A549 (cell line): Measurements from ENCODE around the gene BRSK2. TPM values are rescaled to one million over a fixed set of nuclear protein-coding genes. Genes with fewer than 3 reads are reported as not detected.

Experiments
- ATAC-seq, 2 experiments: fragments of 200-7000 bp in 1 of 2; fragments of >200 bp in 1 of 2; cut with Nextera tagmentation in 1 of 2; cut with Tn5 transposase in 1 of 2; 3 replicates each; pipeline versions ENCODE4 v1.8.0 to v1.9.1; 2018 to 2020; ENCODE audit warnings: mild to moderate bottlenecking in 1 of 2, moderate library complexity in 1 of 2
- CTCF ChIA-PET: fragments of 300-600 bp; sonication (Branson Sonifier 250); formaldehyde crosslinking; extraction: SDS; loops from one replicate; lab custom pipeline; 2021; ENCODE audit warnings: antibody characterized with exemption, inconsistent platforms; lab: Yijun Ruan, JAX
- POLR2A ChIA-PET: fragments of 350-600 bp; formaldehyde crosslinking; extraction: SDS; loops from one replicate; lab custom pipeline; 2021; ENCODE audit warnings: antibody characterized with exemption, inconsistent platforms; lab: Yijun Ruan, JAX
- DNase-seq, 2 experiments: peaks; one replicate each; pipeline versions ENCODE4 v3.0.0 to v3.0.0-alpha.2; 2011 to 2016; ENCODE audit warnings: low read depth in 1 of 2, low spot score in 1 of 2
- FAIRE-seq: peaks from 2 replicates; lab custom pipeline; 2011; peaks lifted over from hg19 to GRCh38; lab: Jason Lieb, UNC
- H3K27ac ChIP-seq, 2 experiments: fragments of >200 bp; sonication (Bioruptor Twin); formaldehyde crosslinking; 3 replicates each; pipeline ENCODE4 v1.5.1; 2016 to 2017
- H3K4me1 ChIP-seq: fragments of >200 bp; sonication (Bioruptor Twin); formaldehyde crosslinking; 3 replicates; pipeline ENCODE4 v1.6.1; 2016
- H3K4me2 ChIP-seq: fragments of >200 bp; sonication (Bioruptor Twin); formaldehyde crosslinking; 3 replicates; pipeline ENCODE4 v1.6.1; 2016
- H3K4me3 ChIP-seq: fragments of >200 bp; sonication (Bioruptor Twin); formaldehyde crosslinking; 3 replicates; pipeline ENCODE4 v1.5.1; 2016
- H3K9me3 ChIP-seq: fragments of >200 bp; sonication (Bioruptor Twin); formaldehyde crosslinking; 3 replicates; pipeline ENCODE4 v1.6.1; 2016
- CHD4 ChIP-seq: fragments of 200-600 bp; sonication (generic); IDR thresholded peaks from 2 replicates; pipeline ENCODE4 v1.6.1; 2016; ENCODE audit warnings: antibody characterized with exemption, mild to moderate bottlenecking, borderline replicate concordance
- EP300 ChIP-seq, 2 experiments: fragments of >200 bp; sonication (Bioruptor Twin); formaldehyde crosslinking; IDR thresholded peaks; 2 replicates in 1 of 2; 3 replicates in 1 of 2; pipeline ENCODE4 v1.6.1; 2016 to 2017
- ESRRA ChIP-seq: fragments of 150-350 bp; IDR thresholded peaks from 2 replicates; pipeline ENCODE4 v1.6.1; 2014; ENCODE audit warnings: mild to moderate bottlenecking, low read length, borderline replicate concordance
- FOSB ChIP-seq: fragments of 250-450 bp; sonication (Bioruptor Pico); IDR thresholded peaks from 2 replicates; pipeline ENCODE4 v1.5.0; 2020; ENCODE audit warnings: mild to moderate bottlenecking, moderate library complexity
- FOXS1 ChIP-seq: fragments of 250-450 bp; sonication (Bioruptor Pico); IDR thresholded peaks from 2 replicates; pipeline ENCODE4 v1.5.0; 2020; ENCODE audit warnings: mild to moderate bottlenecking, moderate library complexity
- HDAC2 ChIP-seq: fragments of 200-600 bp; sonication (generic); IDR thresholded peaks from 2 replicates; pipeline ENCODE4 v1.6.1; 2016
- HEYL ChIP-seq: fragments of 250-450 bp; sonication (Bioruptor Pico); IDR thresholded peaks from 2 replicates; pipeline ENCODE4 v1.8.0; 2021; ENCODE audit warnings: mild to moderate bottlenecking, moderate library complexity
- HOXB13 ChIP-seq: fragments of 250-450 bp; sonication (Bioruptor Pico); IDR thresholded peaks from 2 replicates; pipeline ENCODE4 v1.5.0; 2020; ENCODE audit warnings: low read depth, mild to moderate bottlenecking, moderate library complexity
- HOXB5 ChIP-seq: fragments of 250-450 bp; sonication (Bioruptor Pico); IDR thresholded peaks from 2 replicates; pipeline ENCODE4 v1.5.0; 2020; ENCODE audit warnings: mild to moderate bottlenecking, moderate library complexity
- JUNB ChIP-seq: fragments of >200 bp; sonication (Bioruptor Twin); formaldehyde crosslinking; IDR thresholded peaks from 2 replicates; pipeline ENCODE4 v1.6.1; 2016
- KDM1A ChIP-seq: fragments of 200-600 bp; sonication (generic); IDR thresholded peaks from 2 replicates; pipeline ENCODE4 v1.6.1; 2016; ENCODE audit warnings: low read depth, mild to moderate bottlenecking
- KDM5A ChIP-seq: fragments of 200-600 bp; sonication (generic); IDR thresholded peaks from 2 replicates; pipeline ENCODE4 v1.6.1; 2016; ENCODE audit warnings: antibody characterized with exemption, mild to moderate bottlenecking
- MYC ChIP-seq: IDR thresholded peaks from 2 replicates; pipeline ENCODE4 v1.6.1; 2012; ENCODE audit warnings: mild to moderate bottlenecking, inconsistent platforms, low read length, improper control_type of control experiment, borderline replicate concordance
- NFE2L2 ChIP-seq: fragments of 150-350 bp; conservative IDR thresholded peaks from 2 replicates; pipeline ENCODE4 v1.6.1; 2014; ENCODE audit warnings: low read length
- NPAS2 ChIP-seq: fragments of 250-450 bp; sonication (Bioruptor Pico); IDR thresholded peaks from 2 replicates; pipeline ENCODE4 v1.8.0; 2022; ENCODE audit warnings: mild to moderate bottlenecking, moderate library complexity, borderline replicate concordance
- NR3C1 ChIP-seq: fragments of >200 bp; sonication (Bioruptor Twin); formaldehyde crosslinking; IDR thresholded peaks from 3 replicates; pipeline ENCODE4 v1.6.1; 2017
- POLR2AphosphoS2 ChIP-seq: conservative IDR thresholded peaks from 2 replicates; pipeline ENCODE4 v1.6.1; 2012; ENCODE audit warnings: low read length, improper control_type of control experiment, inconsistent platforms
- RARB ChIP-seq: fragments of 250-450 bp; sonication (Bioruptor Pico); IDR thresholded peaks from 2 replicates; pipeline ENCODE4 v1.8.0; 2021; ENCODE audit warnings: mild to moderate bottlenecking, moderate library complexity
- RFX5 ChIP-seq: fragments of 450-650 bp; IDR thresholded peaks from 2 replicates; pipeline ENCODE4 v1.7.1; 2014; ENCODE audit warnings: antibody characterized with exemption, mild to moderate bottlenecking, moderate library complexity
- SMC3 ChIP-seq: fragments of >200 bp; sonication (Bioruptor Twin); formaldehyde crosslinking; IDR thresholded peaks from 3 replicates; pipeline ENCODE4 v1.6.1; 2018; ENCODE audit warnings: inconsistent platforms
- ZC3H11A ChIP-seq: fragments of 450-650 bp; IDR thresholded peaks from 2 replicates; pipeline ENCODE4 v1.6.1; 2014; ENCODE audit warnings: antibody characterized with exemption, mild to moderate bottlenecking
- ZFP36 ChIP-seq: fragments of 450-650 bp; IDR thresholded peaks from 2 replicates; pipeline ENCODE4 v1.6.1; 2014; ENCODE audit warnings: borderline replicate concordance; ENCODE audit not compliant: partially characterized antibody
- ZNF302 ChIP-seq: fragments of 250-450 bp; sonication (Bioruptor Pico); IDR thresholded peaks from 2 replicates; pipeline ENCODE4 v1.9.0; 2021; ENCODE audit warnings: inconsistent platforms, mild to moderate bottlenecking, moderate library complexity
- ZSCAN20 ChIP-seq: fragments of 250-450 bp; sonication (Bioruptor Pico); IDR thresholded peaks from 2 replicates; pipeline ENCODE4 v1.8.0; 2022; ENCODE audit warnings: mild to moderate bottlenecking, moderate library complexity
- WGBS: methylation state at CpG from one replicate; pipeline ENCODE4 v1.1.6; 2017; ENCODE audit errors: missing lambda C conversion rate; 5-methylcytosine and 5-hydroxymethylcytosine counted together
- polyA plus RNA-seq, 4 experiments: library from polyadenylated mRNA; depleted of rRNA in 3 of 4; stranded (reverse); fragments of >200 nt; fragmentation: RNase III in 1 of 4; extraction: RNeasy Plus Mini Kit Qiagen cat#74134 plus additional on column Dnase treatment in 1 of 4; gene quantifications; 2 replicates in 3 of 4; 3 replicates in 1 of 4; pipeline ENCODE4 v1.2.3, GENCODE V29; 2011 to 2017
- TF ChIP-seq, protein P1 (sequence below): fragments of >200 bp; sonication (Bioruptor Twin); formaldehyde crosslinking; IDR thresholded peaks from 2 replicates; pipeline ENCODE4 v1.6.1; 2016
- TF ChIP-seq, protein P2 (sequence below): fragments of 150-350 bp; IDR thresholded peaks from 2 replicates; pipeline ENCODE4 v1.6.1; 2014; ENCODE audit warnings: low read depth, mild to moderate bottlenecking, low read length
- TF ChIP-seq, protein P3 (sequence below): fragments of >200 bp; sonication (Bioruptor Twin); formaldehyde crosslinking; IDR thresholded peaks from 3 replicates; pipeline ENCODE4 v1.6.1; 2016
- TF ChIP-seq, protein P4 (sequence below): fragments of 250-450 bp; sonication (Bioruptor Pico); IDR thresholded peaks from 2 replicates; pipeline ENCODE4 v1.5.0; 2020; ENCODE audit warnings: low read depth, mild to moderate bottlenecking, moderate library complexity
- TF ChIP-seq, protein P5 (sequence below): fragments of 200-600 bp; sonication (generic); IDR thresholded peaks from 2 replicates; pipeline ENCODE4 v1.6.1; 2016; ENCODE audit warnings: antibody characterized with exemption, mild to moderate bottlenecking, moderate library complexity
- TF ChIP-seq, protein P6 (sequence below): fragments of 450-650 bp; IDR thresholded peaks from 2 replicates; pipeline ENCODE4 v1.6.1; 2014; ENCODE audit warnings: antibody characterized with exemption

Gene BRSK2
- polyA plus RNA-seq, 2 of the 4 experiments (the other 2 are of a cell fraction), result 3.8 to 10.1 TPM

DNA sequence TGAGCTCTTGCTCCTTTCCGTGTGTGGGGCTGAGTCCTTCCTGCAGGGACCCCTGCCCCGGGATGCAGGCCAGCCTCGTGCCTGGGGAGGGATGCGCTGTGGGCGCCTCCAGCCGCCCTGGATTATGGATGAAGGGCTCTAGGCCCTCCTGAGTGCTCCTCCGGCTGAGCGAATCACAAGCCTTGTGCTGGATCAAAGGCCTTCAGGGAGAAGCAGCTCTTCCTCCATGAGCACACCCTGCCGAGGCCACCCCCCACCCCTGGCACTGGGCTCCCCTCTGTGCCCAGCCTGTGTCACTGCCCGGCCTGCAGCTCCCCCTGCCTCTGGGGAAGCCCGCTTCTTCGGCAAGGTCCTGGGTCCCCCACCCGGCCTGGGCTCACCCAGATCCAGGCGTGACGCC lies 43.8 kb downstream of the BRSK2 start:
- Histone ChIP-seq H3K4me1 (peaks cover 12% of the 10 kb centered on the region; the same call in 2 of the 3 replicates), H3K4me2 (no peak overlapping the region), H3K4me3 (no peak overlapping the region), H3K9me3 (no peaks in the 10 kb centered on the region), H3K27ac (no peak overlapping the region)
- no peak for FAIRE-seq
- 66% methylated on average over 8 of the region's 15 CpGs for WGBS
- DNase-seq, result no peak
- no peak for ATAC-seq
- CTCF ChIA-PET, result no interaction called here
- TF ChIP-seq EP300 (IDR thresholded peaks at IDR 0.05) (no peak), MYC (no peak), HOXB5 (CRISPR knock-in tag) (no peak), ZSCAN20 (CRISPR knock-in tag) (no peak), HDAC2 (no peak), HEYL (CRISPR knock-in tag) (no peak), ZFP36 (no peak), KDM5A (no peak), NPAS2 (CRISPR knock-in tag) (no peak), NR3C1 (no peak), CHD4 (no peak), ESRRA (no peak), ZC3H11A (no peak), NFE2L2 (no peak)
- TF ChIP-seq, protein P1, sequence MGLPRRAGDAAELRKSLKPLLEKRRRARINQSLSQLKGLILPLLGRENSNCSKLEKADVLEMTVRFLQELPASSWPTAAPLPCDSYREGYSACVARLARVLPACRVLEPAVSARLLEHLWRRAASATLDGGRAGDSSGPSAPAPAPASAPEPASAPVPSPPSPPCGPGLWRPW, result no peak
- TF ChIP-seq, protein P2, sequence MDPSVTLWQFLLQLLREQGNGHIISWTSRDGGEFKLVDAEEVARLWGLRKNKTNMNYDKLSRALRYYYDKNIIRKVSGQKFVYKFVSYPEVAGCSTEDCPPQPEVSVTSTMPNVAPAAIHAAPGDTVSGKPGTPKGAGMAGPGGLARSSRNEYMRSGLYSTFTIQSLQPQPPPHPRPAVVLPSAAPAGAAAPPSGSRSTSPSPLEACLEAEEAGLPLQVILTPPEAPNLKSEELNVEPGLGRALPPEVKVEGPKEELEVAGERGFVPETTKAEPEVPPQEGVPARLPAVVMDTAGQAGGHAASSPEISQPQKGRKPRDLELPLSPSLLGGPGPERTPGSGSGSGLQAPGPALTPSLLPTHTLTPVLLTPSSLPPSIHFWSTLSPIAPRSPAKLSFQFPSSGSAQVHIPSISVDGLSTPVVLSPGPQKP, result no peak
- TF ChIP-seq, protein P3, sequence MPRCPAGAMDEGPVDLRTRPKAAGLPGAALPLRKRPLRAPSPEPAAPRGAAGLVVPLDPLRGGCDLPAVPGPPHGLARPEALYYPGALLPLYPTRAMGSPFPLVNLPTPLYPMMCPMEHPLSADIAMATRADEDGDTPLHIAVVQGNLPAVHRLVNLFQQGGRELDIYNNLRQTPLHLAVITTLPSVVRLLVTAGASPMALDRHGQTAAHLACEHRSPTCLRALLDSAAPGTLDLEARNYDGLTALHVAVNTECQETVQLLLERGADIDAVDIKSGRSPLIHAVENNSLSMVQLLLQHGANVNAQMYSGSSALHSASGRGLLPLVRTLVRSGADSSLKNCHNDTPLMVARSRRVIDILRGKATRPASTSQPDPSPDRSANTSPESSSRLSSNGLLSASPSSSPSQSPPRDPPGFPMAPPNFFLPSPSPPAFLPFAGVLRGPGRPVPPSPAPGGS, result no peak
- POLR2A ChIA-PET, result no interaction called here

DNA sequence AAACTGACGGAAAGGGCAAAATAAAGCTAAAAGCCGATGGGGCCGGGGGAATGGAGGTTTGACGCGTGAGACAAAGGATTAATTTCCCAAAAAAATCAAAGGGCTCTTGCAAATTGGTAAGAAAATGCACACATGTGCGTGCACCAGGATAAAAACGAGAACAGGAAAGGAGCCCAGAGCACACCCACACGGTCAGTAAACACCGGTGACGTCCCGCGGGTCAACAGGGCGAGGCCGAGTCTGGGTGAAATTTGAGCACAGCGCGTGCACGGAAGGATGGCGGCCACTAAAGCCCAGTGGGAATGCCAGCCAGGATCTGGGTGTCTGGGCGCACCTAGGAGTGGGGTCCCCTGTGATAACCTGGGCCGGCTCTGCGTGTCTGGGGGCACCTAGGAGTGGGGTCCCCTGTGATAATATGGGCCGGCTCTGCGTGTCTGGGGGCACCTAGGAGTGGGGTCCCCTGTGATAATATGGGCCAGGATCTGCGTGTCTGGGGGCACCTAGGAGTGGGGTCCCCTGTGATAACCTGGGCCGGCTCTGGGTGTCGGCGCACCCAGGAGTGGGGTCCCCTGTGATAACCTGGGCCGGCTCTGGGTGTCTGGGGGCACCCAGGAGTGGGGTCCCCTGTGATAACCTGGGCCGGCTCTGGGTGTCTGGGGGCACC lies 44.4 kb downstream of the BRSK2 start:
- H3K9me3 ChIP-seq, result no peaks in the 10 kb centered on the region

More for the DNA sequence above, 44.4 kb downstream of the BRSK2 start:
- ChIA-PET CTCF (no interaction called here), POLR2A (no interaction called here)
- H3K4me2 ChIP-seq, result no peak overlapping the region
- H3K27ac ChIP-seq, result no peak overlapping the region
- ATAC-seq, result no peak
- H3K4me1 ChIP-seq, result peaks cover 12% of the 10 kb centered on the region; the same call in 2 of the 3 replicates
- FAIRE-seq, result no peak
- TF ChIP-seq FOXS1 (CRISPR knock-in tag) (no peak), SMC3 (no peak), ZNF302 (CRISPR knock-in tag) (no peak), NR3C1 (no peak), RARB (CRISPR knock-in tag) (no peak), HEYL (CRISPR knock-in tag) (no peak), POLR2AphosphoS2 (no peak), RFX5 (no peak), KDM5A (no peak), FOSB (CRISPR knock-in tag) (no peak), JUNB (no peak), KDM1A (no peak), HOXB13 (CRISPR knock-in tag) (no peak)
- TF ChIP-seq, protein P4, sequence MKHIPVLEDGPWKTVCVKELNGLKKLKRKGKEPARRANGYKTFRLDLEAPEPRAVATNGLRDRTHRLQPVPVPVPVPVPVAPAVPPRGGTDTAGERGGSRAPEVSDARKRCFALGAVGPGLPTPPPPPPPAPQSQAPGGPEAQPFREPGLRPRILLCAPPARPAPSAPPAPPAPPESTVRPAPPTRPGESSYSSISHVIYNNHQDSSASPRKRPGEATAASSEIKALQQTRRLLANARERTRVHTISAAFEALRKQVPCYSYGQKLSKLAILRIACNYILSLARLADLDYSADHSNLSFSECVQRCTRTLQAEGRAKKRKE (CRISPR knock-in tag), result no peak
- TF ChIP-seq, protein P2, result no peak
- TF ChIP-seq, protein P5, sequence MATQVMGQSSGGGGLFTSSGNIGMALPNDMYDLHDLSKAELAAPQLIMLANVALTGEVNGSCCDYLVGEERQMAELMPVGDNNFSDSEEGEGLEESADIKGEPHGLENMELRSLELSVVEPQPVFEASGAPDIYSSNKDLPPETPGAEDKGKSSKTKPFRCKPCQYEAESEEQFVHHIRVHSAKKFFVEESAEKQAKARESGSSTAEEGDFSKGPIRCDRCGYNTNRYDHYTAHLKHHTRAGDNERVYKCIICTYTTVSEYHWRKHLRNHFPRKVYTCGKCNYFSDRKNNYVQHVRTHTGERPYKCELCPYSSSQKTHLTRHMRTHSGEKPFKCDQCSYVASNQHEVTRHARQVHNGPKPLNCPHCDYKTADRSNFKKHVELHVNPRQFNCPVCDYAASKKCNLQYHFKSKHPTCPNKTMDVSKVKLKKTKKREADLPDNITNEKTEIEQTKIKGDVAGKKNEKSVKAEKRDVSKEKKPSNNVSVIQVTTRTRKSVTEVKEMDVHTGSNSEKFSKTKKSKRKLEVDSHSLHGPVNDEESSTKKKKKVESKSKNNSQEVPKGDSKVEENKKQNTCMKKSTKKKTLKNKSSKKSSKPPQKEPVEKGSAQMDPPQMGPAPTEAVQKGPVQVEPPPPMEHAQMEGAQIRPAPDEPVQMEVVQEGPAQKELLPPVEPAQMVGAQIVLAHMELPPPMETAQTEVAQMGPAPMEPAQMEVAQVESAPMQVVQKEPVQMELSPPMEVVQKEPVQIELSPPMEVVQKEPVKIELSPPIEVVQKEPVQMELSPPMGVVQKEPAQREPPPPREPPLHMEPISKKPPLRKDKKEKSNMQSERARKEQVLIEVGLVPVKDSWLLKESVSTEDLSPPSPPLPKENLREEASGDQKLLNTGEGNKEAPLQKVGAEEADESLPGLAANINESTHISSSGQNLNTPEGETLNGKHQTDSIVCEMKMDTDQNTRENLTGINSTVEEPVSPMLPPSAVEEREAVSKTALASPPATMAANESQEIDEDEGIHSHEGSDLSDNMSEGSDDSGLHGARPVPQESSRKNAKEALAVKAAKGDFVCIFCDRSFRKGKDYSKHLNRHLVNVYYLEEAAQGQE, result no peak
- TF ChIP-seq, protein P6, sequence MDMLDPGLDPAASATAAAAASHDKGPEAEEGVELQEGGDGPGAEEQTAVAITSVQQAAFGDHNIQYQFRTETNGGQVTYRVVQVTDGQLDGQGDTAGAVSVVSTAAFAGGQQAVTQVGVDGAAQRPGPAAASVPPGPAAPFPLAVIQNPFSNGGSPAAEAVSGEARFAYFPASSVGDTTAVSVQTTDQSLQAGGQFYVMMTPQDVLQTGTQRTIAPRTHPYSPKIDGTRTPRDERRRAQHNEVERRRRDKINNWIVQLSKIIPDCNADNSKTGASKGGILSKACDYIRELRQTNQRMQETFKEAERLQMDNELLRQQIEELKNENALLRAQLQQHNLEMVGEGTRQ, result no peak
- WGBS, result 72% methylated on average over 28 of the region's 29 CpGs
- H3K4me3 ChIP-seq, result no peak overlapping the region
- no peak for DNase-seq
